GM21447 (cell line): ENCODE results near the gene CD4.
"Not testable (repeated sequence)": the region's sequence is repeated elsewhere in the genome, so short reads cannot be mapped to it uniquely, and the experiment has no call there.

Experiments
- ATAC-seq: cut with Tn5 transposase; IDR thresholded peaks from one replicate; pipeline ENCODE4 v1.9.1; 2021; ENCODE audit not compliant: unreplicated experiment

CD4 gene

GRCh38 chr12:6843118-6843902 lies 54.0 kb downstream of the CD4 start:
- no peak for ATAC-seq

DNA sequence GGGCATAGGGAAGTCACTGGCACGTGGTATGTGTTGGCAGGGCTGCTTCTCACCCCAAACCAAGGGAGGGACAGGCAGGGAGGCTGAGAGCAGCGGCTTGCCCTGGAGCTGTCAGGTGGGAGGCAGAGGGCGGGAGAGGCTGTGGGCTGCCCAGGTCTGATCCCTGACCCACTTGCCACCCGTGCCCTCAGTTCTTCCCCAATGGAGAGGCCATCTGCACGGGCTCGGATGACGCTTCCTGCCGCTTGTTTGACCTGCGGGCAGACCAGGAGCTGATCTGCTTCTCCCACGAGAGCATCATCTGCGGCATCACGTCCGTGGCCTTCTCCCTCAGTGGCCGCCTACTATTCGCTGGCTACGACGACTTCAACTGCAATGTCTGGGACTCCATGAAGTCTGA lies 56.1 kb downstream of the CD4 start:
- no peak for ATAC-seq

- ATAC-seq: no peak
These were observed 57.1 kb downstream of the CD4 start for GRCh38 chr12:6846316-6846869.

DNA sequence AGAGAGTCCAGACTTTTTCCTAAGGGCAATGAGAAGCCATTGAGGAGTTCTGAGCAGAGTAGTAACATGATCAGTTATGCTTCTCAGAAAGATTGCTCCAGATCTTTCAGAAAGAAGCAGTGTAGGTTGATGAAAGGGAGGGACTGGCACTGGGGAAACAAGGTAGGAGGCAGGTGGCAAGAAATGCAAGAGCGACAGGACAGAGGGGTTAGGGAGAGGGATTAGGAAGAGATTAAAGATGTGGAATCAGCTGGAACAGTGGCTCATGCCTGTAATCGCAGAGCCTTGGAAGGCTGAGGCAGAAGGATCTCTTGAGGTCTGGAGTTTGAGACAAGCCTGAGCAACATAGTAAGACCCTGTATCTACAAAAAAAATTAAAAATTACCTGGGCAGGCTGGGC lies 58.3 kb downstream of the CD4 start:
- no peak for ATAC-seq

DNA sequence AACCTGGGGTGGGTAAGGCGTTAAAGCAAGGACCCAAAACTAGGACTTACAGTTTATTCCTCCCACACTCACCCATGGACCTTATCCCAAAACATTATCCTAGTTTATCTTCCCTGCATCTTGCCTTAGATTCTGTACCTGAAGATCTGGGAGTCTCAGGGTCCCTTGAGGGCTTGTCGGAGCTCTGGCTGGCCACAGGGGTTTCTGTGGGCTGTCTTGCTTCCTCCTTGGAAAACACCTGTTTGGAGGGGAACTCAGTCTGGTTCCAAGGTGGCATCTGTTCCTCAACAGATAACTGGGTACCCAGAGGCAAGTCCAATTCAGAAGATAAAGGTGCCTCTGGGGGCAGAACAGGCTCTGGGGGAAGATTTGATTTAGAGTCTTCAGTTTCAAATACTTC lies 60.1 kb downstream of the CD4 start:
- no peak for ATAC-seq

DNA sequence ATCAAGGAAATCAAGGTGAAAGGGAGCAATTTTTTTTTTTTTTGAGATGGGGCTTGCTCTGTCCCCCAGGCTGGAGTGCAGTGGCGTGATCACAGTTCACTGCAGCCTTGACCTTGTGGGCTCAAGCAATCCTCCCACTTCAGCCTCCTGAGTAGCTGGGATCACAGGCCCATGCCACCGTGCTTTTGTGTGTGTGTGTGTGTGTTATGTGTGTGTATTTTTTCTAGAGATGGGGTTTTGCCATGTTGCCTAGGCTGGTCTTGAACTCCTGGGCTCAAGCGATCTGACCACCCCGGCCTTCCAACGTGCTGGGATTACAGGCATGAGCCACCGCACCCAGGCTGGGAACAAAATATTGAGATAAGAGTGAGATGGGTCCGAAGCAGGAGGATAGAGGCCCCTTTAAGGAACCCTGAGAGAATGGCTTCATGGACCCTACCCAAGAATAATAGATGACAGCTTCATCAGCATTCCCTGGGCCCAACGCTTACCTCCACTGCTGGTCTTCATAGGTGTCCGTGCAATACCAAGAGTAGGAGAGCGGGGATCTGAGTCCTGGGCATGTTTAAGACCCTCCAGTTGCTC lies 60.7 kb downstream of the CD4 start:
- no peak for ATAC-seq

GRCh38 chr12:6850796-6851152 lies 61.4 kb downstream of the CD4 start:
- ATAC-seq: no peak

GRCh38 chr12:6851153-6851920 lies 62.0 kb downstream of the CD4 start, which contains the start of gene CDCA3:
Gene CDCA3, minus strand, starts transcription at chr12:6851286. Its CDS starts 334 bp downstream, at chr12:6850952.
- ATAC-seq: peak; percentile 55

- peak; percentile 71 for ATAC-seq
These were observed 62.8 kb downstream of the CD4 start, which contains the start of gene USP5 for GRCh38 chr12:6851921-6852650. Gene USP5, plus strand, starts transcription at chr12:6852150. Its CDS starts 30 bp downstream, at chr12:6852180.

GRCh38 chr12:6852651-6853354 lies 63.5 kb downstream of the CD4 start:
- ATAC-seq: no peak

GRCh38 chr12:6853626-6854025 lies 64.3 kb downstream of the CD4 start:
- no peak for ATAC-seq

DNA sequence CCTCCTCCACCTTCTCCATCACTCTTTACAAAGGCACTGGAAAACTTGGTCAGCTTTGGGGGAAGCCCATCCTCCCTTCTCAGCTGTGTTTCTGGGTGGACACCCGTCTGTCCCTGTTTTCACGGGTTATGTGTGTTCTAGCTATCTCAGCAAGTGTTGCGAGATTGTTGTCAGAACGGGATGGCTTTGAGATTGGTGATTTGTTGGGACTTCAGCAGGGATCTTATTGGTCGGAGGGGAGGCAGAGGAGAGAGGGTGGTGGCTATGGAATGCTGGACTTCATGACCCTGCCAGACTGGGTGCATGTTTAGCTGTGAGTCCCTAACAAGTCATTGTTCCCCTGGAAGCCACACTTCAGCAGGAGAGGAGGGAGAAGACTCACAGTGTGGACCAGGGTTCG lies 64.7 kb downstream of the CD4 start:
- ATAC-seq: no peak

GRCh38 chr12:6855322-6855721 lies 66.0 kb downstream of the CD4 start:
- ATAC-seq: no peak

- no peak for ATAC-seq
These were observed 69.5 kb downstream of the CD4 start for GRCh38 chr12:6858799-6859198.

DNA sequence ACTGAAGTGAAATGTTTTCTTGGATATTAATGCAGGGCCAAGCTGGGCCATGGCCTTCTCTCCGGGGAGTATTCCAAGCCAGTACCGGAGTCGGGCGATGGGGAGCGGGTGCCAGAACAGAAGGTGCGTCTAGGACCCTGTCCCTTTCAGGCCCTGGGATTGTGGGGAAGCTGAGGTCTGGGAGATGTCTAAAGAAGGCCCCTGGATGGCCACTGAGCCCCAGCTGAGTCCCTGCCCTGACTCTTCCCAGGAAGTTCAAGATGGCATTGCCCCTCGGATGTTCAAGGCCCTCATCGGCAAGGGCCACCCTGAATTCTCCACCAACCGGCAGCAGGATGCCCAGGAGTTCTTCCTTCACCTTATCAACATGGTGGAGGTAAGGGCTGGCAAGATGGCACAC lies 70.8 kb downstream of the CD4 start:
- ATAC-seq: no peak

- ATAC-seq: no peak
These were observed 71.6 kb downstream of the CD4 start for GRCh38 chr12:6860942-6861341.

DNA sequence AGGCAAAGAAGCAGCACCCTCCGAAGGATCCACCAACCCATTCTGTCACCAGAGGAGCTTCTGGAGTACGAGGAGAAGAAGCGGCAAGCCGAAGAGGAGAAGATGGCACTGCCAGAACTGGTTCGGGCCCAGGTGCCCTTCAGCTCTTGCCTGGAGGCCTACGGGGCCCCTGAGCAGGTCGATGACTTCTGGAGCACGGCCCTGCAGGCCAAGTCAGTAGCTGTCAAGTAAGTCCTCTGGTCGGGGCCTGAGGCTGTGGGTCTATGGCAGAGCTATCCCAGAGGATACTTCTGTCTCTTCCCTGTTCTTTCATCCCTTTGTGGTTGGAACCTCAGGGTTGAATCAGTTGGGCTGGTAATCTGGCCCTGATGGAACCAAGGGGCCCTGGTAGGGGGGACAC lies 72.1 kb downstream of the CD4 start:
- ATAC-seq: no peak

DNA sequence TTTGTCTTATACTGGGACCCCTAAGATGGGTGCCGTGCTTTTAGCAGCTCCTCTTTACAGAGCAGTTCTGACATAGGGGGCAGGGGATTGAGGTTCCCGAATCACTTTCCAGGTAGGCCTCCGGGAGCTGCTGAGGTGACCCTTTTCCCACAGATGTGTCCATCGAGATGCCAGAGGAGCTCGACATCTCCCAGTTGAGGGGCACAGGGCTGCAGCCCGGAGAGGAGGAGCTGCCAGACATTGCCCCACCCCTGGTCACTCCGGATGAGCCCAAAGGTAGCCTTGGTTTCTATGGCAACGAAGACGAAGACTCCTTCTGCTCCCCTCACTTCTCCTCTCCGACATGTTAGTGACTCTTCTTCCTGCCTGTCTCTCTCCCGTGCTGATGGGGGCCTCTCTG lies 73.7 kb downstream of the CD4 start:
- no peak for ATAC-seq

DNA sequence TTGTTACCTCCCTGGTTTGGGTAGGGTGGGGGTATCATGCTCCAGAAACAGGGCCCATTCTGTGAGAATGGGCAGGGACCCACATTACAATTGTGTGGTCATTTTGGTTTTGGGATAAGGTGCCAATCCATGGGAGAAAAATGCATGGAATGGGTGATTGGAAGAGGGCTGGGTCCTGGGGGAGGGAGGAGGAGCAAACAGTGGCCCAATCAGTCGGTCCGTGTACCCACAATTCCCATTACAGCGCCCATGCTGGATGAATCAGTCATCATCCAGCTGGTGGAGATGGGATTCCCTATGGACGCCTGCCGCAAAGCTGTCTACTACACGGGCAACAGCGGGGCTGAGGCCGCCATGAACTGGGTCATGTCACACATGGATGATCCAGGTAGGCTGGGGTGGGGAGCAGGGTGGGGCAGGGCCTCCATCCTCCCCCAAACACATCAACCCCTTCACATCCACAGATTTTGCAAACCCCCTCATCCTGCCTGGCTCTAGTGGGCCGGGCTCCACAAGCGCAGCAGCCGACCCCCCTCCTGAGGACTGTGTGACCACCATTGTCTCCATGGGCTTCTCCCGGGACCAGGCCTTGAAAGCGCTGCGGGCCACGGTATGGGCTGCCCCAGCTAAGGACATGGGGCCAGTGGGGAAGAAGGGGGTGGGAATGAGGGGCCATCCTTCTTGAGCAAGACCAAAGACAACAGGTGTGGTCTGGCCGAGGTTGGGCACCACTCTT lies 74.4 kb downstream of the CD4 start:
- ATAC-seq: no peak

DNA sequence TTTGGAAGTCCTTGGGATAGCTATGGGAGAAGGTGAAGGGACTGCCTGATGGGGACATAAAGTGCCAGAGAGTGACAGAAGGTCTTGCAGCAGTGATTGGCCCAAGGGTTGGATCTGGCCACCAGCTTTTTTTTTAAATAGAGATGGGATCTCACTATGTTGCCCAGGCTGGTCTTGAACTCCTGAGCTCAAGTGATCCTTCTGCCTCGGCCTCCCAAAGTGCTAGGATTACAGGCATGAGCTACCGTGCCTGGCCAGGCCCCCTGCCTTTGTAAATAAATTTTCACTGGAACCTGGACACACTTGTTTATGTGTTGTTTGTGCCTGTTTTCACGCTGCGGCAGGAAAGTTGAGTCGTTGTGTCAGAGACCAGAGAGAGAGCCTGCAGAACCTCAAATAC lies 76.0 kb downstream of the CD4 start:
- ATAC-seq: not testable (repeated sequence)
